GM18508 (cell line): ENCODE measurements around the gene RYR3.

ENCODE experiments used
- ATAC-seq: cut with Tn5 transposase; IDR thresholded peaks from one replicate; pipeline ENCODE4 v1.9.1; 2021; ENCODE audit warnings: moderate number of reproducible peaks; ENCODE audit not compliant: insufficient read depth, unreplicated experiment

The RYR3 gene

GRCh38 chr15:33851079-33851478 is 540.3 kb downstream of the RYR3 start:
- ATAC-seq: no peak

- ATAC-seq: no peak
Measured at GRCh38 chr15:33852094-33852493, 541.3 kb downstream of the RYR3 start.

- ATAC-seq: no peak
Measured at GRCh38 chr15:33852570-33852969, 541.8 kb downstream of the RYR3 start.

GRCh38 chr15:33857726-33858125 is 547.0 kb downstream of the RYR3 start:
- no peak for ATAC-seq

GRCh38 chr15:33858836-33859235 is 548.1 kb downstream of the RYR3 start:
- no peak for ATAC-seq

GRCh38 chr15:33859992-33860545 is 549.3 kb downstream of the RYR3 start:
- ATAC-seq: no peak

GRCh38 chr15:33860754-33861153 is 550.0 kb downstream of the RYR3 start:
- ATAC-seq: no peak

- no peak for ATAC-seq
Measured at GRCh38 chr15:33864360-33865075, 553.8 kb downstream of the RYR3 start.

GRCh38 chr15:33865416-33865815 is 554.6 kb downstream of the RYR3 start:
- no peak for ATAC-seq

GRCh38 chr15:33866101-33866737 is 555.5 kb downstream of the RYR3 start:
- no peak for ATAC-seq

GRCh38 chr15:33871980-33872379 is 561.2 kb downstream of the RYR3 start:
- no peak for ATAC-seq

- ATAC-seq: no peak
Measured at GRCh38 chr15:33872416-33873106, 561.8 kb downstream of the RYR3 start.

GRCh38 chr15:33874156-33874555 is 563.4 kb downstream of the RYR3 start:
- ATAC-seq: no peak

GRCh38 chr15:33882921-33883320 is 572.2 kb downstream of the RYR3 start:
- ATAC-seq: no peak

GRCh38 chr15:33888176-33888575 is 577.4 kb downstream of the RYR3 start:
- no peak for ATAC-seq

- peak; percentile 61 for ATAC-seq
Measured at GRCh38 chr15:33894193-33894592, 583.4 kb downstream of the RYR3 start.

- no peak for ATAC-seq
Measured at GRCh38 chr15:33902043-33902442, 591.3 kb downstream of the RYR3 start.

GRCh38 chr15:33903661-33904060 is 592.9 kb downstream of the RYR3 start:
- no peak for ATAC-seq

GRCh38 chr15:33907326-33907725 is 596.6 kb downstream of the RYR3 start:
- ATAC-seq: no peak

- ATAC-seq: no peak
Measured at GRCh38 chr15:33908406-33908805, 597.6 kb downstream of the RYR3 start.

- no peak for ATAC-seq
Measured at GRCh38 chr15:33910741-33911140, 600.0 kb downstream of the RYR3 start.
